IPS-11a (cell line): ENCODE results near the gene DIPK1A.

Experiments used
- H3K4me3 ChIP-seq: one replicate; pipeline ENCODE4 v1.5.1; 2013; ENCODE audit warnings: low read depth, low read length, control low read depth

Gene DIPK1A

DNA sequence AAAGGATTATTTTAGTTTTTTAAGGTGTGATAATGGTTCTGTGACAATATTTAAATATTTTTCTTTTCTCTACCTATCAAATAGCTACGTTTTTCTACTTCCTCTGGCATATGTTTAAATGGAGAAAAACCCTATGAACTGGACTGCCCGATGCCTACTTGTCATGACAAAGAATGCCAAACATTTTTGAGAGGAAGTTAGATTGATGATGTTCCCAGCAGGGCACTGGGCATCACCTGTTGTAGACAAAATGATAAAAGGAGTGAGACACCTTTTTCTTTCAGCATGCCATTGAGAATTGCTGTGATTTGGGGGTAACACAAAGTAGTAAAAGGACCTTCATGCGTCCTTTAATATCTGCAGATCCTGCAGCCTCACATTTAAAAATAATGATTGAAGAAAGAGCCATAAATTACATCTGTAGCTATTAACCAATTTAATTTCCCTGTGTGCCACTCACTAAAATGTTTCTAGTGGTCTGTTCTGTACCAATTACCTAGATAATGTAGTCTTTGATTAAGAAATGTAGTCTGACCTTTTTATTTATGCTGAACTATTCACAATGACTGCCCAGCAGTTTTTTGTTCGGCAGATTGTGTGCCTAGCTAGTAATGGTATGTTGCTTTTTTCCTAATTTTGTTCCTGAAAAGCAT is 81.8 kb downstream of the DIPK1A start:
- H3K4me3 ChIP-seq: no peak overlapping the region

DNA sequence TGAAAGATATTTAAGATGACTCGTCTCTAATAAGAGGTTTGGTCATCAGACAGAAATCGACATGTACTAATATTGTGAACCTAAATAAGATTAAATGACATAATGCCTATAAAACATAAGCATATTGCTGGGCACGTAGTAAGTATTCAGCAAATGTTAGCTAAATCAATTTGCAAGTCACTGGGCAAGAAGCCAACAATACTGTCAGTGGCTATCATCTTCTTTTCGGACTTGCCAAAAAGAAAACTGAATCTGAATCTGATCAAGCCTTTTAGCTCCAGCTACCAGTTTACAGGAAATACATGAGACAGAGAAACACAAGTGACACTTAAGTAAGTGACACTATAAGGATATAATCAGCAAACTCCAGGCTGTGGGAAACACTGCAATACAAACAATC is 83.5 kb downstream of the DIPK1A start:
- no peak overlapping the region for H3K4me3 ChIP-seq

DNA sequence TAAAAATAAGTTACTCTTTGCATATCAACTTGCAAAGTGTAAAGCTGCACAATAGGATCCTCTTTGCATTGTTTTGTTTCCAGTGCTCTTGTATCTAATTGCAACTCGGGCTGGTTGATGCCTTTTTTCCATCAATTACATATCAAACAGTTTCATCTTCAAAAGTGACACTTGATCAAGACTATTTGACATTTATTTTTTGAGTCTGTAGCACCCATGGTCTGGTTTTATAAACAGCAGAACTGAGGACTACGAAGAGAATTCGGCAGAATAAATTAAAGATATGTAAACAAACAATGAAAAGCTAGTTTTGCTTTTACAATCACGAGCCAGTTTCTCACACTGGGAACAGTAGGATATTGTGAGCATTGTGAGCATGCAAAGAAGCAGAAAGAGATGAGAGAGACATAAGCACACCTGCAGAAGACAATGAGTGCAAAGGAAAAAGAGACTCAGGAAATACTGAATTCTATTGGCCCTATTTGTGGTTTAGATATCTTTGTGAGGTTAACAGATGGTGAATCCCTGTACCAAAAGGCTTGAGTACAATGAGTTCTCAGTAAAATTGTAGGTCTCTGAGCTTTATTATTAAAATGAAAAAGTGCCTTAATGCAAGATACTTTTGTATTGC is 84.1 kb downstream of the DIPK1A start:
- no peak overlapping the region for H3K4me3 ChIP-seq

DNA sequence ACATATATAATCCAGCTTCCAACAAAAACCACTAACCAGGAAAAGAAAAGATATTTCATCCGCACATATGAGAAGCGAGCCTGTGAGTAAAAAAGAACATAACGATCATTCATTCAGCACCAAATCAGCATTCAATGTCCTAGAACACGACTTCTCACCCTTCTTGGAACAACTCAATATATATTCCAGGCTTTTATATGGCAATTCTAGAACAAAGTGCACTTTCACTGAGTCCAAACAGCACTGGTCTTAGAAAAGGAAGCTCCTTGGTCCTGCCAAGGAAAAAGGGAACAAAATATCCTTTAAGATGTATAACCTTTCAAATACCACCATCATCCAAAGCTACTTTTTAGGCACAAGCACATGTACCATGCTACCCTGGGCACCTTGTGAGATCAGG is 84.9 kb downstream of the DIPK1A start:
- H3K4me3 ChIP-seq: no peak overlapping the region

DNA sequence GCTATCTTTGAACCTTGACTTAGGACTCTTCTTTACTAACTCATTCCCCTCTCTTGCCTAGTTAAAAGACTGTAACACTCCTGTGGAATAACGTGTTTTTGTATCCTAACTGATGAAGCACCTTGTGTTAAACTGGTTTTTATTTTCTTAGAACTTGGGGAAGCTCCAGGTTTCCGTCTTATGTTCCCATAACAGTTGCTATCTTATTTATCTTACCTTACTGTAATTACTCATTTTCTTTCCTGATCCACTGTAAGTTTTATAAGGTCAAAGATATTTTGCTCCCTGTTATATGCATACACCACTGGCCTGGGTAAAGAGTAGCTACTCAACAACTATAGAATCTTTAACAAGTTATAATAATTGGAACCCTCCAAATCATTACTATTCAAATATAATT is 86.3 kb downstream of the DIPK1A start:
- H3K4me3 ChIP-seq: no peak overlapping the region

DNA sequence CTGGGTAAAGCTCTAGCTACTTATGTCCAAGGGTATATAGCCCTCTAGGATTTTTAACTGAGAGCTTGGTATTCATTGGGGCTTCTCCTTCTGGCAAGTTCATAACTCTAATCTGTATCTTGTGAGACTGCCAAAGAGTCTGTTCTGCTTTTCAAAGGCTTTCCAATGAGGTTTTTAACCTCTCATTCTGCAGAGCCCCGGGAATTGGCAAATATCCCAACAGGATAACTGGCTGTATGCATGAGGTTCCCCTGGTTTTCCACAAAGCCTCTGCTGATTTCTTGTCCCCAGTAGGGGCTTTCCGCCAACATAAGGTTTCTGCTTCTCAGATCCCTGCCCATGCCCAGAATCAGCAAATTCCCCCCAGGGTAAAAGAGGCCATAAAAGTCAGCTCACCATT is 88.5 kb downstream of the DIPK1A start:
- H3K4me3 ChIP-seq: no peak overlapping the region

DNA sequence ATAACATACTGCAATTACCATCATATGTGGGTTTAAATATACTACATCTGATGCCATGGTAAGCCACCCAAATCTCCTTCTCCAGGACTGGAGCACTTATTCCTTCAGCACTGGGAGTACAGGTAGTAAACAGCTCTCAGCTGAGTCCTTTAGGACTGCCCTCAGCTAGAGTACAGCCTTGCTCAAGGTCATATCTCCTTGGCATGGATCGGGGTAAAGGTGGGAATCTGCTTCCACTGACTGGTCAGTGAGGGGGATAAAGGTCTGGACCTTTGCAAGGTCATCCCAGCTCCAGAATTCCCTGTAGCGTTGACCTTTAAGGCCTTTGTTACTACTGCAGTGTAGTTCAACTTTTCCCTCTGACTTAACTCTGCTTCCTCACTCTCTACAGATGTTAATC is 90.7 kb downstream of the DIPK1A start:
- H3K4me3 ChIP-seq: no peak overlapping the region

DNA sequence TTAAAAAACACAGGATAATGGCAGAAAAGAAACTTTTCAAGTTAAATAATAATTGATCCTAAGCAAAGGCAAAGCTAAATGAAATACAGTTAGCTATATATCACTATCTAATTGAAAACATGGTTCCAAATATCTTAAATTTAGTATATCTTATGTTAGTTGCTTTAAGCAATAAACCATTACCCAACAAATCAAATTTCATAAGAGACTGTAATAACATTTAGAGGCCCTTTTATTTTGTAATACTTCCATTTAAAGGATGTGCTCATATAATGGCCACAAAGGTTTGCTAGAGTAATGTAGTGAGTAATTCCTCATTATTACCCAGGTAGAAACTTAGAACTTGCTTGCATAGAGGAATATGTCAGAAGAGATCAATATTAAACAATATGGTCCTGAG is 97.1 kb downstream of the DIPK1A start:
- H3K4me3 ChIP-seq: no peak overlapping the region

DNA sequence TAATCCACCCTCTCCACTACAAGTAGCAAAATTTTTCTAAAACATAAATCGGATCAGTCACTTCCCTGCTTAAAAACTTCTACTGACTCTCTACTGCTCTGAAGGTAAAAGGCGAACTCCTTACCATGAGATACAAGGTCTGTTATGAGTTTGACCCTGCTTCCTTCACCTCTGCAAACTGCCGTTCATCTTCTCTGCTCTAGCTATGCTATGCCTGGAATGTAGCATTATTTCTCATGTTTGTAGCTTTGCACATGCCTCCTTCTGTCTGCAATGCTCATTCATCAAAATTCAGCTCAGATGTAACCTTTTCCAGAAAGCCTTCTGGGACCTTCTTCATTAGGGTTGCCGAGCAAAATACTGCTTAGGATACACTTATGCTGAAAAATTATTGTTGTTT is 98.7 kb downstream of the DIPK1A start:
- H3K4me3 ChIP-seq: no peak overlapping the region

DNA sequence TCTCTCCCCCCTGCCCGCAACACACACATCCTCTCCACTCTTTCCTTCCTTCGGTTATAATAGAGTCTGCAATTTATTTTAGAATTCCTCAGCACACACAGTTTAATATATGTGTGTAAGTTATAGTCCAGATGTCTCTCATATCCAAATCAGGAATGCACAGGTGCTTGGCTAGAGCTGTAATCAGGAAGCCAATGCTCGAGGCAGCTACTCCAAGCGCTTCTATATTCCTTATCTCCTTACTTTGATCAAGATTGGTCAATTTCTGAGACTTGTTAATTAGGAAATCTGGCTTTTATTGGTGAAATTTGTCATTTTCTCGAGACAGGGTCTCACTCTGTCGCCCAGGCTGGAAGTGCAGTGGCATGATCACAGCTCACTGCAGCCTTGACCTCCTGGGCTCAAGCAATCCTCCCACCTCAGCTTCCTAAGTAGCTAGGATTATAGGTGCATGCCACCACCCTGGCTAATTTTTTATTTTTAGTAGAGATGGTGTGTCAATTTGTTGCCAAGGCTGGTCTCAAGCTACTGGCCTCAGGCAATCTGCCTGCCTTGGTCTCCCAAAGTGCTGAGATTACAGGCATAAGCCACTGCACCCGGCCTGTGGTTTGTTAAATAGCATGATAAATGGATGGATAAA is 101.7 kb downstream of the DIPK1A start:
- H3K4me3 ChIP-seq: no peak overlapping the region

DNA sequence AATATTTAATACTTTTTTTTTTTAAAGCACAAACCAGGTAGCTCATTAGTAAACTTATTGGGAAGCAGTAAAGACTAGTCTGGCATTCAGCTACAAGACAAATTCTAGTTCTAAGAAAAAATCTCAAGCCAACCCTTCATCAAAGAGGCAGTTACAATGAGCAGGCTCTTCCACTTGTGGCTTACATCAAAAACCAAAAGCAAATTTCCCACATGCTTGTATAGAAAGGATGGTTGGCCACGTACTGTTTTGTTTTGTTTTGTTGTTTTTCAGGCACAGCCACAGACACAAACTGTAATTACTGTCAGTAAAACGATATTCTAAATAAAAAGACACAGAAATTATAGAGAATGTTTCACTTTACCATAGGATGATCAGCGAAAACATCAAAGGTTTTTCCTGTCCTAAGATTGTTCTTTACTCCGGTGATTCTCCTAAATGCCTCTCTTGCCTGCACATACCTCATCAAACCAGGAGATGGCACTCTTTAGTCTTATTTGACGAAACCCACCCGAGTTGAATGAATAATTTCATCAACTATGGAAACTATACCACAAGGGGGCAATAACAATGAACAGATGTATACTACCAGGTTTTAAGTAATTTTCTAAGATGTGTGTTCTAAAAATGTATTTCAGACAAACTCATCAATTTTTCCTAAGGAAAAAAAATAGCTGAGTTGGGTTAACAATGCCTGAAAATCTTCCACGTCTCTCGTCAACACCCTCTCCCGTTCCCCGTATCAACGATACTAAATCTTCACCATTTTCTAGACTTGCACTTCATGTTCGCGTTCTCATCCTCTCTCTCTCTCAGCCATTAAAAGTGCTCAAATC is 102.5 kb downstream of the DIPK1A start:
- no peak overlapping the region for H3K4me3 ChIP-seq

DNA sequence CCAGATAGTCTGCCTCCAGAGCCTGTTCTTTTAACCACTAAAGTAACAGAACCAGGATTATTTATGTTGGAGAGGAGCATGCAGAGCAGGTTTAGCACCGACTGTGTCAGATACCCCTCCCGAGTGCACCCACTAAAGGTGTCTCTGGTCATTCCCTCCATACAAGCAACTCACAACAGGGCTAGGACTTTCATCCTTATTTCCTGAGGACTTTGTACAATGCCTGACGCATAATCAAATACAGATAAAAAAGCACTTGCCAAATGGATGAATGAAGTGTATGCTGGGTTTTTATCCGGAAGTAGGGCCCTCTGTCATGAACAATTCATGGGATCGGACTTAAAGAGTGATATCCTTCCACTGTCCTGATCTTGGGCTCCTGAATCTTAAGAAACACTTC is 103.4 kb downstream of the DIPK1A start:
- H3K4me3 ChIP-seq: no peak overlapping the region

DNA sequence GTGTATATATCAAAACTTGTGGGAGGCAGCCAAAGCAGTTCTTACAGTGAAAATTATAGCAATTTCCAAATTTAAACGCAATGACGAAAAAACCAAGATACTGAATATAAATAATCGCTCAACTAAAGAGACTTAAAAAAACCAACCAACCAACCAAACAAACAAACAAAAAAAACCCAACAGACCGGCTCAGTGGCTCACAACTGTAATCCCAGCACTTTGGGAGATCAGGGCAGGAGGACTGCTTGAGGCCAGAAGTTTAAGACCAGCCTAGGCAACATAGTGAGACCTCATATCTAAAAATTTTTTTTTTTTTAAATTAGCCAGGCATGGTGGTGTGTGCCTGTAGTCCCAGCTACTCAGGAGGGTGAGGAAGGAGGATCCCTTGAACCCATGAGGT is 106.0 kb downstream of the DIPK1A start:
- no peak overlapping the region for H3K4me3 ChIP-seq

DNA sequence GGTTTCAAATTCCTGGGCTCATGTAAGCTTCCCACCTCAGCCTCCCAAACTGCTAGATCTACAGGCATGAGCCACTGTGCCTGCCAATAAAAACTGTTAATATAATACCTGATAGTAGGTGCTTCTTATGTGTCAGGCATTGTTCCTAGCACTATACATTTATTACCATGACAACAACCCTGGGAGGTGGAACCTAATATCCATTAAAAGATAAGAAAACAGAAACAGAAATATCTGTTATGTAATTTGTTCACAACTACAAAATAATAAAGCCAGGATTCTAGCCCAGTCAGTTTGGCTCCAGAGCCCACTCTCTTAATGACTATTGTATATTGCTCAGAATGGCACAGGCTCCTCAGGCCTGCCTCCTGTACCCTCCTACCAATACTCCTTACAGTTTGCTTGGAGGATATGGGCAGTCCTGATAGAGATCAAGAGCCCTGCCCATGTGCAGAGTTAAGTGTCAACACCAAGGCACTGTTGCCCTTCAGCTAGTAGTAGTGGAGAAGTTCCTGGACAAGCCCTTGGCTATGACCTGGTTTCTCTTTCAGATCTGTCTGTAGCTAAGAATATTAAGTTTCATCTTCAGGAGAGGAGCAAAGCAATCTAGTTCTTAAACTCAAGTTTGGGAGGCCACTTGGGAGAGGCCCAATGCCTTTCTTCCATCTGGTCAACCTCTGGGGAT is 107.0 kb downstream of the DIPK1A start:
- H3K4me3 ChIP-seq: no peak overlapping the region

DNA sequence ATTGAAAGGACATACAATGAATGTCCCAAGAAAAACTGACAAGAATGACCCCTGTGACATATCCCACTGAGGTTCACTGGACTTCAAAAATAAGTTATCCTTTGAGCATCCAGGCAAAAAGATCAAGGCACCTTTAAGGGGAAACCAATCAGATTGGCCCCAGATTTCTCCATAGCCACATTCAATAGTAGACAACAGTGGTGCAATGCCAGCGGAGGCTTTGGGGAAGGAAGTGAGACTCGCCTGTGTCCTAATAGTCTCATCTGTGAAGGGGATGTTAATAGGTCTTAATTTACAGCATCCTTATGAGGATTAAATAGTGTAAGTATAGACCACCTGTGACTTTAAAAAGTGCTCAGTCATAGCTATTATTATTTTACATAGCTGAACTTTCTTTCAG is 108.0 kb downstream of the DIPK1A start:
- no peak overlapping the region for H3K4me3 ChIP-seq

DNA sequence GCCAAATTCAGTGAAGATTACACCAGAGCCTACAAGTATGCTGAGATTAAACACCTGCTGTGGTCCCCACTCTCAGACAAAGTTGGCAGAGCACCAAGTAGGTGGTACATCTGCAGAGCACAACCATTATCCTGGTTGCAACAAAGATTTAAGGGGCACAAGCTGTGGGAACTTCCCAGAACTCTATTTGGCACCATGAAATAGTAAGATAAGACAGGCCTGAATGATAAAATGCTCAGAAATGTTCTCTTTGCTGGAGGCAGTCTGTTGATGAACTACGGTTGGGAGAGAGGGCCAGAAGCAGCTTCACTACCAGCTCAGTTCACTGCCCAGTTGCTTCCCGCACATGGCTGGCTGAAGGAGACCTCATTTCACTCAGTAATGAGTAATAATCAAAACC is 109.5 kb downstream of the DIPK1A start:
- no peak overlapping the region for H3K4me3 ChIP-seq

DNA sequence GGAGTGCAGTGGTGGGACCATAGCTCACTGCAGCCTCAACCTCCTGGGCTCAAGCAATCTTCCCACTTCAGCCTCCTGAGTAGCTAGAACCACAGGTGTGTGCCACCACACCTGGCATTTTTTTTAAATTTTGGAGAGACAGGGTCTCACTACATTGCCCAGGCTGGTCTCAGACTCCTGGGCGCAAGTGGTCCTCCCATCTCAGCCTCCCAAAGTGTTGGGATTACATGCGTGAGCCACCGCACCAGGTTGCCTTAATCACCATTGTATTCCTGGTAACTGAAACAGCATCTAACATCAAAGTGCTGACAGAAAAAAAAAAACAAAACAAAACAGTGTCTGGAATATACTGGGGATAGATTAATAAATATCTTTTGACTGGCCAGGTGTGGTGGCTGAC is 111.2 kb downstream of the DIPK1A start:
- H3K4me3 ChIP-seq: no peak overlapping the region

DNA sequence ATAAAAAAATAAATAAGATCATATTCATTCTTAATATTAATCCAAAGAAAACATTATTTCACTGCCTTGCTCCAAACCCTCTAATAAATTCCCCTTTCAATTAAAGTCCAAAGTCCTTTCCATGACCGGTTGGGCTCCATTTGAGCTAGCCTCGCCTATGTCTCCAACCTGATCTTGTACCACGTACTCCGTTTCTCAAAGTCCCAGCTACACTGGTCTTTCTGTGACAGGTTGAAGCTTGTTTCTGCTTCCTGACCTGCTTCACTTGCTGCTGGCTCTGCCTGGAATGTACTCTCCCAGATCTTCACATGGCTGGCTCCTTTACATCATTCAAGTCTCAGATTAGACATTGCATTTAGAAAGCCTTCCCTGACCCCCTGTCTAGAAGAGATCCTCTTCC is 113.1 kb downstream of the DIPK1A start:
- H3K4me3 ChIP-seq: no peak overlapping the region

DNA sequence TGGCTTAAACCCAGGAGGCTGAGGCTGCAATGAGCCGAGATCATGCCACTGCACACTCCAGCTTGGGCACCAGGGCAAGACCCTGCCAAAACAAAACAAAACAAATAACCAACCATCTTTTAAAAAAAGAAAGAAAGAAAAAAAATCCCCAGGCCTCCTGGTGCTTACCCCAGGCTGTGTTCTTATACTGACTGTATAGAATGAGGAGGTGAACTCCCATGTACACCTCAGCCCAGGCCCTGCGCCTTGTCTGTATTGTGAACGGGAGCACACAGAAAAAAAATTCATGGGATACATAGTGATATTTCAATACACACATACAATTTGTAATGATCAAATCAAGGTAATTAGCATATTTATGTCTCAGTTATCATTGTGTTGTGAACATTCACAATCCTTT is 115.4 kb downstream of the DIPK1A start:
- no peak overlapping the region for H3K4me3 ChIP-seq

DNA sequence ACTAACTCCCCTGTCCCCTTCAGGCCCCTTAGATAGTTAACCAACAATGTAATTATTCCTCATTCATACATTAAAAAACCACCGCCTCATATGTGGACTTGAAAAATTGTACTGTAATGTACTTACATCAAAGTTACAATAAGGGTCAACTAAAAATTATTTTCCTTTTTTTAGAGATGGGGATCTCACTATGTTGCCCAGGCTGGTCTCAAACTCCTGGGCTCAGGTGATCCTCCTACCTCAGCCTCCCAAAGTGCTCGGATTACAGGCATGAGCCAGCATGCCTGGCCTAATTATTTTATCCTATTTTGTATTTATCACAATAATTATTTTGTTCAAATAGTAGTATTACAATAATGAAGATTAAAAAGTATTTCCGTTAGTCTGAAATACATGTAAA is 116.8 kb downstream of the DIPK1A start:
- no peak overlapping the region for H3K4me3 ChIP-seq
